Hepatocyte (in vitro differentiated cells): ENCODE results near the gene NOTCH4. TPM values are rescaled to one million over a fixed set of nuclear protein-coding genes. Genes with fewer than 3 reads are reported as not detected.

ENCODE experiments used
- DNase-seq: peaks from one replicate; pipeline ENCODE4 v3.0.0-alpha.2; 2016; ENCODE audit warnings: low spot score
- H2AFZ ChIP-seq: fragments of 200-600 bp; sonication (generic); 2 replicates; pipeline ENCODE4 v1.6.0; 2016; ENCODE audit warnings: antibody characterized with exemption, mild to moderate bottlenecking
- H3K27ac ChIP-seq: fragments of 200-600 bp; sonication (generic); 2 replicates; pipeline ENCODE4 v1.5.1; 2016; ENCODE audit warnings: mild to moderate bottlenecking
- H3K27me3 ChIP-seq: fragments of 200-600 bp; sonication (generic); 2 replicates; pipeline ENCODE4 v1.6.1; 2016
- H3K36me3 ChIP-seq: fragments of 200-600 bp; sonication (generic); replicated peaks from 2 replicates; pipeline ENCODE4 v1.5.1; 2016; ENCODE audit warnings: low read depth; ENCODE audit not compliant: insufficient read depth
- H3K4me1 ChIP-seq: fragments of 200-600 bp; sonication (generic); 2 replicates; pipeline ENCODE4 v1.5.1; 2016; ENCODE audit warnings: mild to moderate bottlenecking, moderate library complexity; ENCODE audit not compliant: insufficient read depth
- H3K4me2 ChIP-seq: fragments of 200-600 bp; sonication (generic); 2 replicates; pipeline ENCODE4 v1.6.0; 2016
- H3K4me3 ChIP-seq: fragments of 200-600 bp; sonication (generic); 2 replicates; pipeline ENCODE4 v1.5.1; 2016; ENCODE audit warnings: mild to moderate bottlenecking
- H3K79me2 ChIP-seq: fragments of 200-600 bp; sonication (generic); 2 replicates; pipeline ENCODE4 v1.6.0; 2017; ENCODE audit warnings: mild to moderate bottlenecking
- H3K9me2 ChIP-seq: fragments of 200-600 bp; sonication (generic); replicated peaks from 2 replicates; pipeline ENCODE4 v1.6.0; 2017; ENCODE audit warnings: mild to moderate bottlenecking; ENCODE audit not compliant: insufficient read depth
- H3K9me3 ChIP-seq: fragments of 200-600 bp; sonication (generic); 2 replicates; pipeline ENCODE4 v1.5.1; 2016; ENCODE audit warnings: low read depth, mild to moderate bottlenecking
- H4K20me1 ChIP-seq: fragments of 200-600 bp; sonication (generic); 2 replicates; pipeline ENCODE4 v1.6.0; 2016; ENCODE audit warnings: mild to moderate bottlenecking; ENCODE audit not compliant: insufficient read depth, poor library complexity, severe bottlenecking
- CTCF ChIP-seq: fragments of 200-600 bp; sonication (generic); IDR thresholded peaks from 2 replicates; pipeline ENCODE4 v1.5.1; 2016; ENCODE audit warnings: antibody characterized with exemption, mild to moderate bottlenecking; ENCODE audit not compliant: poor library complexity
- EZH2 ChIP-seq: fragments of 200-600 bp; sonication (generic); IDR thresholded peaks from 2 replicates; pipeline ENCODE4 v1.6.1; 2016; ENCODE audit warnings: antibody characterized with exemption, mild to moderate bottlenecking, borderline replicate concordance
- EZH2phosphoT487 ChIP-seq: fragments of 200-600 bp; sonication (generic); IDR thresholded peaks from one replicate; pipeline ENCODE4 v1.6.1; 2018; ENCODE audit warnings: antibody characterized with exemption, mild to moderate bottlenecking, low read depth, moderate library complexity; ENCODE audit not compliant: unreplicated experiment, severe bottlenecking
- WGBS: methylation state at CpG from one replicate; pipeline ENCODE4 v1.1.6; 2016; ENCODE audit warnings: low lambda C conversion rate; ENCODE audit errors: missing lambda C conversion rate; 5-methylcytosine and 5-hydroxymethylcytosine counted together
- microRNA-seq: library from miRNA; unstranded; fragments of <30 nt; microRNA quantifications from one replicate; pipeline ENCODE4, GENCODE V29; 2017
- polyA plus RNA-seq: library from polyadenylated mRNA; unstranded; fragments of >200 nt; fragmentation: Nextera tagmentation; extraction: Ambion mirVana; gene quantifications from 2 replicates; pipeline ENCODE4 v1.2.1, GENCODE V29; 2016
- small RNA-seq: library from RNA; depleted of rRNA; stranded (forward); fragments of <200 nt; gene quantifications from one replicate; pipeline ENCODE3, GENCODE V24; 2014
- total RNA-seq: library from RNA; depleted of rRNA; stranded (reverse); fragments of >200 nt; gene quantifications from 2 replicates; pipeline ENCODE4 v1.2.3, GENCODE V29; 2014

The NOTCH4 gene
- total and polyA plus RNA-seq, 2 experiments from 2014 or later, result 2.7 to 3.6 TPM

GRCh38 chr6:32147401-32148132 is 76.3 kb downstream of the NOTCH4 start:
- Histone ChIP-seq H3K9me2 (no peaks in the 10 kb centered on the region), H3K36me3 (no peaks in the 10 kb centered on the region), H3K27ac (no peak overlapping the region), H3K27me3 (peaks cover 26% of the 10 kb centered on the region), H3K79me2 (no peaks in the 10 kb centered on the region), H3K4me2 (peak overlapping the region; percentile 66), H2AFZ (no peak overlapping the region), H3K4me3 (no peak overlapping the region), H3K9me3 (no peaks in the 10 kb centered on the region), H4K20me1 (no peaks in the 10 kb centered on the region), H3K4me1 (peaks cover 8% of the 10 kb centered on the region)
- no peak for DNase-seq
- WGBS, result 98% methylated on average over 4 of the region's 4 CpGs
- TF ChIP-seq EZH2phosphoT487 (no peak), CTCF (no peak), EZH2 (no peak)

GRCh38 chr6:32146687-32147086 is 77.2 kb downstream of the NOTCH4 start:
- Histone ChIP-seq H3K4me3 (no peak overlapping the region), H3K36me3 (no peaks in the 10 kb centered on the region), H4K20me1 (no peaks in the 10 kb centered on the region), H2AFZ (no peak overlapping the region), H3K9me3 (no peaks in the 10 kb centered on the region), H3K4me1 (no peaks in the 10 kb centered on the region), H3K27ac (no peak overlapping the region), H3K9me2 (no peaks in the 10 kb centered on the region), H3K79me2 (no peaks in the 10 kb centered on the region), H3K27me3 (peaks cover 26% of the 10 kb centered on the region), H3K4me2 (no peak overlapping the region)
- 43% methylated on average over 4 of the region's 4 CpGs for WGBS
- no peak for DNase-seq
- no peak for TF ChIP-seq EZH2
- TF ChIP-seq EZH2phosphoT487, result no peak
- no peak for TF ChIP-seq CTCF

- H3K27me3 ChIP-seq, result peaks cover 24% of the 10 kb centered on the region
- no peak overlapping the region for H2AFZ ChIP-seq
- H3K9me3 ChIP-seq, result no peaks in the 10 kb centered on the region
- H3K36me3 ChIP-seq, result no peaks in the 10 kb centered on the region
- H3K4me1 ChIP-seq, result peaks cover 1% of the 10 kb centered on the region
- H3K4me2 ChIP-seq, result no peak overlapping the region
- H3K27ac ChIP-seq, result no peak overlapping the region
- TF ChIP-seq CTCF (no peak), EZH2 (no peak), EZH2phosphoT487 (no peak)
- WGBS, result 25% methylated on average over 1 of the region's 1 CpG
- H3K79me2 ChIP-seq, result no peaks in the 10 kb centered on the region
- no peaks in the 10 kb centered on the region for H3K9me2 ChIP-seq
- no peak overlapping the region for H3K4me3 ChIP-seq
- no peaks in the 10 kb centered on the region for H4K20me1 ChIP-seq
- DNase-seq, result peak; percentile 11
Measured at GRCh38 chr6:32146287-32146686, 77.6 kb downstream of the NOTCH4 start.

Small RNA genes within 50 kb of the gene (microRNA-seq; reads per million reads assigned to microRNA genes)
- gene MIR6721, result 12.5 reads per million, percentile 28 among the genes with 10 or more reads in this experiment
- gene MIR6833, result not detected

Small RNA genes within 50 kb of the gene (small RNA-seq; reads per million reads assigned to genes)
- gene AL662884.1 (not detected), gene MIR6833 (not detected)

Other genes with a start within 250 kb of the NOTCH4 start
- gene C4A, start 242.0 kb downstream of the NOTCH4 start, total RNA-seq, result 49.1 and 66.8 TPM in 2 replicates
- 69.9 and 74.4 TPM in 2 replicates for gene C4A, start 242.0 kb downstream of the NOTCH4 start, polyA plus RNA-seq
- 57.5 and 68.9 TPM in 2 replicates for gene C4B, start 209.3 kb downstream of the NOTCH4 start, total RNA-seq
- gene C4B, start 209.3 kb downstream of the NOTCH4 start, polyA plus RNA-seq, result 78.0 and 80.0 TPM in 2 replicates
- 0.12 and 1.4 TPM in 2 replicates for gene CYP21A2, start 185.7 kb downstream of the NOTCH4 start, total RNA-seq
- gene CYP21A2, start 185.7 kb downstream of the NOTCH4 start, polyA plus RNA-seq, result 1.7 and 2.4 TPM in 2 replicates
- gene TNXB, start 114.7 kb downstream of the NOTCH4 start, total RNA-seq, result 11.6 and 22.0 TPM in 2 replicates
- 7.3 and 9.2 TPM in 2 replicates for gene TNXB, start 114.7 kb downstream of the NOTCH4 start, polyA plus RNA-seq
- 37.9 and 41.9 TPM in 2 replicates for gene ATF6B, start 95.8 kb downstream of the NOTCH4 start, total RNA-seq
- gene ATF6B, start 95.8 kb downstream of the NOTCH4 start, polyA plus RNA-seq, result 43.7 and 52.6 TPM in 2 replicates
- 5.7 and 6.0 TPM in 2 replicates for gene FKBPL, start 93.8 kb downstream of the NOTCH4 start, total RNA-seq
- gene FKBPL, start 93.8 kb downstream of the NOTCH4 start, polyA plus RNA-seq, result 6.2 and 6.3 TPM in 2 replicates
- gene PRRT1, start 72.1 kb downstream of the NOTCH4 start, total RNA-seq, result 0.10 TPM in 1 of 2 replicates, not detected in the other
- 0.91 and 4.0 TPM in 2 replicates for gene PRRT1, start 72.1 kb downstream of the NOTCH4 start, polyA plus RNA-seq
- 20.2 and 27.2 TPM in 2 replicates for gene PPT2, start 69.9 kb downstream of the NOTCH4 start, total RNA-seq
- gene PPT2, start 69.9 kb downstream of the NOTCH4 start, polyA plus RNA-seq, result 29.7 and 34.3 TPM in 2 replicates
- 1.8 and 4.5 TPM in 2 replicates for gene EGFL8, start 59.5 kb downstream of the NOTCH4 start, total RNA-seq
- 12.2 and 19.5 TPM in 2 replicates for gene EGFL8, start 59.5 kb downstream of the NOTCH4 start, polyA plus RNA-seq
- gene AGPAT1, start 48.0 kb downstream of the NOTCH4 start, total RNA-seq, result 59.9 and 62.8 TPM in 2 replicates
- 67.6 and 71.4 TPM in 2 replicates for gene AGPAT1, start 48.0 kb downstream of the NOTCH4 start, polyA plus RNA-seq
- 133 and 135 TPM in 2 replicates for gene RNF5, start 45.7 kb downstream of the NOTCH4 start, total RNA-seq
- gene RNF5, start 45.7 kb downstream of the NOTCH4 start, polyA plus RNA-seq, result 169 and 170 TPM in 2 replicates
- gene AGER, start 39.8 kb downstream of the NOTCH4 start, total RNA-seq, result 4.5 and 5.9 TPM in 2 replicates
- gene AGER, start 39.8 kb downstream of the NOTCH4 start, polyA plus RNA-seq, result 3.4 and 21.2 TPM in 2 replicates
- 63.8 and 77.5 TPM in 2 replicates for gene PBX2, start 33.9 kb downstream of the NOTCH4 start, total RNA-seq
- 20.5 and 21.6 TPM in 2 replicates for gene PBX2, start 33.9 kb downstream of the NOTCH4 start, polyA plus RNA-seq
- gene GPSM3, start 31.4 kb downstream of the NOTCH4 start, total RNA-seq, result 1.8 and 4.3 TPM in 2 replicates
- gene GPSM3, start 31.4 kb downstream of the NOTCH4 start, polyA plus RNA-seq, result 3.4 and 5.7 TPM in 2 replicates
- gene TSBP1, start 147.8 kb upstream of the NOTCH4 start, total RNA-seq, result not detected in 2 replicates
- not detected in 2 replicates for gene TSBP1, start 147.8 kb upstream of the NOTCH4 start, polyA plus RNA-seq
- not detected in 2 replicates for gene BTNL2, start 183.1 kb upstream of the NOTCH4 start, total RNA-seq
- gene BTNL2, start 183.1 kb upstream of the NOTCH4 start, polyA plus RNA-seq, result 0.62 TPM in 1 of 2 replicates, not detected in the other
- 1.3 and 3.7 TPM in 2 replicates for gene HLA-DRA, start 215.8 kb upstream of the NOTCH4 start, total RNA-seq
- 0.64 and 0.75 TPM in 2 replicates for gene HLA-DRA, start 215.8 kb upstream of the NOTCH4 start, polyA plus RNA-seq